Esophagus muscularis mucosa (tissue), 4 donors: ENCODE measurements around the gene LANCL2.

Experiments
- CTCF ChIP-seq, 3 experiments: fragments of 200-600 bp in 2 of 3; fragments of 450-650 bp in 1 of 3; sonication (generic) in 2 of 3; IDR thresholded peaks; one replicate each; pipeline ENCODE4 v1.5.1; 2017 to 2019; ENCODE audit warnings: antibody characterized with exemption in 3 of 3, mild to moderate bottlenecking in 2 of 3, moderate library complexity in 1 of 3
- EP300 ChIP-seq: sonication (generic); formaldehyde crosslinking; IDR thresholded peaks from one replicate; pipeline ENCODE4 v1.6.1; 2017; ENCODE audit warnings: antibody characterized with exemption
- POLR2A ChIP-seq: fragments of 450-650 bp; IDR thresholded peaks from one replicate; pipeline ENCODE4 v1.6.1; 2017; ENCODE audit warnings: antibody characterized with exemption, moderate library complexity, mild to moderate bottlenecking, low read depth
- POLR2AphosphoS5 ChIP-seq, 2 donors: sonication (generic); formaldehyde crosslinking; IDR thresholded peaks; one replicate each; pipeline ENCODE4 v1.6.1; 2017; ENCODE audit warnings: antibody characterized with exemption in 2 of 2

- no peak for TF ChIP-seq CTCF (IDR thresholded peaks at IDR 0.05)
- TF ChIP-seq POLR2A, result no peak
- TF ChIP-seq POLR2AphosphoS5 (IDR thresholded peaks at IDR 0.05), result no peak
- no peak for TF ChIP-seq EP300
Observed at GRCh38 chr7:55369427-55370400, 4.6 kb downstream of the LANCL2 start.
